ENCODE data around the gene AP2A1.

Gene AP2A1

DNA sequence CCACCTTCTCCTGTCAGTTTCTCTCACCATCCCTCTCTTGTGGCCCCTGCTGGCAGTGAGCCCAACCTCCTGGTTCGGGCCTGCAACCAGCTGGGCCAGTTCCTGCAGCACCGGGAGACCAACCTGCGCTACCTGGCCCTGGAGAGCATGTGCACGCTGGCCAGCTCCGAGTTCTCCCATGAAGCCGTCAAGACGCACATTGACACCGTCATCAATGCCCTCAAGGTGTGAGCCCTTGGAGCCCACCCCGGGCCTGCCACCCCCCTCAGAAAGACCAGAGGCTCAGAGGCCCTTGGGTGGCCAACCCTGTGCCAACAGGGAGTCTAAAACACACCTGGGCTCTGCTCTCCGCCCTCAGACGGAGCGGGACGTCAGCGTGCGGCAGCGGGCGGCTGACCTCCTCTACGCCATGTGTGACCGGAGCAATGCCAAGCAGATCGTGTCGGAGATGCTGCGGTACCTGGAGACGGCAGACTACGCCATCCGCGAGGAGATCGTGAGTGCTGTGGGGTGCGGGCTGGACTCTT lies 32.5 kb downstream of the AP2A1 start:
- DNase-seq, result no peak

DNA sequence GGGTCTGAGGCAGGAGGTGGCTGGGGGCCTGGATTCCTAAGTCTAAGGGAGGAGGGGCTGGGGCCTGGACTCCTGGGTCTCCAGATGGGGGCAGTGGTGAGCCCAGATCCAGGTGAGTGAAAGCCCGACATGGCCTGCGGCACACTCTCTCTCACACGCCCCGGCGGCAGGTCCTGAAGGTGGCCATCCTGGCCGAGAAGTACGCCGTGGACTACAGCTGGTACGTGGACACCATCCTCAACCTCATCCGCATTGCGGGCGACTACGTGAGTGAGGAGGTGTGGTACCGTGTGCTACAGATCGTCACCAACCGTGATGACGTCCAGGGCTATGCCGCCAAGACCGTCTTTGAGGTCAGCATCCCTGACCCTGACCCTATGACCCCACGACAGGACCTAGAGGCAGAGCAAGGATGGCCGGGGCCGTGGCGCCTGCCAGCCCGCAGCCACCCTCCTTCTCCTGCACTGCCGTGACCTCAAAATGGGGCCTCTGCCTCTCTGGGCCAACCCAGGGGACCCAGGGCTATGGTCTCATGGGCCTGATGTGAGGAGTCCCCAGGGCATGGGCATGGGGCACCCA lies 33.1 kb downstream of the AP2A1 start:
- no peak for DNase-seq

DNA sequence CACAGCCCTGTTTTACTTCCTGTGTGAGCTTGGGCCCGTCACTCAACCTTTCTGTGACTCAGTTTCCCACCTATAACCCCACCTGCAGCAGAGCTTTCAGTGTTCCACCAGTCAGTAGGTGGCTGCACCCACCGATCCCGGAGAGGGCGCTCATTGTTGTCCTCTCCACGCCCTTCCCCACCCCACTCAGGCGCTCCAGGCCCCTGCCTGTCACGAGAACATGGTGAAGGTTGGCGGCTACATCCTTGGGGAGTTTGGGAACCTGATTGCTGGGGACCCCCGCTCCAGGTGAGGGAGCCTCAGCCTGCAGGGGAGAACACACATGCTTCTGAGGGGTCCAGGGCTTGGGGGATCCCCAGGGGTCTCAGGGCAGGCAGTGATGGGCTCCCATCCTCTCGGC lies 34.0 kb downstream of the AP2A1 start:
- DNase-seq, result no peak

DNA sequence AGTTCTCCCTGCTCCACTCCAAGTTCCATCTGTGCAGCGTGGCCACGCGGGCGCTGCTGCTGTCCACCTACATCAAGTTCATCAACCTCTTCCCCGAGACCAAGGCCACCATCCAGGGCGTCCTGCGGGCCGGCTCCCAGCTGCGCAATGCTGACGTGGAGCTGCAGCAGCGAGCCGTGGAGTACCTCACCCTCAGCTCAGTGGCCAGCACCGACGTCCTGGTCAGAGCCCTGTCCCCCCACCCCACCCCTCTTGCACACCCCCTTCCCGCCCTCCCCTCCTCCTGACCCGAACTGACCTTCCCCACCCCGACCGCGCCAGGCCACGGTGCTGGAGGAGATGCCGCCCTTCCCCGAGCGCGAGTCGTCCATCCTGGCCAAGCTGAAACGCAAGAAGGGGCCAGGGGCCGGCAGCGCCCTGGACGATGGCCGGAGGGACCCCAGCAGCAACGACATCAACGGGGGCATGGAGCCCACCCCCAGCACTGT lies 34.6 kb downstream of the AP2A1 start:
- DNase-seq, result no peak

DNA sequence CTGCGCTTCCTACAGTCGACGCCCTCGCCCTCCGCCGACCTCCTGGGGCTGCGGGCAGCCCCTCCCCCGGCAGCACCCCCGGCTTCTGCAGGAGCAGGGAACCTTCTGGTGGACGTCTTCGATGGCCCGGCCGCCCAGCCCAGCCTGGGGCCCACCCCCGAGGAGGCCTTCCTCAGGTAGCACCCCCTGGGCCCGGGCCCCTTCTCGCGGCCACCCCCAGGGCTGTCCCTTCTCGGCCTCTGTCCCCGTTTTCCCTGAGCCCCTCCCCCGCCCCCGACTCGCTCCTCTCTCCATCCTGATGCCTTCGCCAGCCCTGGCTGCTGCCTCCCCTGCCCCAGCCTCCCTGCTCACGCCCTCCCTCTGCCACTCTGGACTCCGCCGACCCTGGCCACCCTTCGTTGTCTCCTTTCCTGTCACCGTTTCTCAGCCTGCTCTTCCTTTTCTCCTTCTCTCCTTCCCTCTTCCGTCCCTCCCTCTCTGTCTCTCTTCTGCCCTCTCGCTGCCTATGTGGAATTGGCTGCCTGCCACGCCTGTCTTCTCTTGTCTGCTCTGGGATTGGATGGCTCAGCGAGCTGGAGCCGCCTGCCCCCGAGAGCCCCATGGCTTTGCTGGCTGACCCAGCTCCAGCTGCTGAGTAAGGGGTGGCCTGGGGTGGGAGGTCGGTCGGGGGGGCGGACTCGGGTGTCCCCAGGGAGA lies 35.3 kb downstream of the AP2A1 start:
- DNase-seq, result peak; percentile 80

DNA sequence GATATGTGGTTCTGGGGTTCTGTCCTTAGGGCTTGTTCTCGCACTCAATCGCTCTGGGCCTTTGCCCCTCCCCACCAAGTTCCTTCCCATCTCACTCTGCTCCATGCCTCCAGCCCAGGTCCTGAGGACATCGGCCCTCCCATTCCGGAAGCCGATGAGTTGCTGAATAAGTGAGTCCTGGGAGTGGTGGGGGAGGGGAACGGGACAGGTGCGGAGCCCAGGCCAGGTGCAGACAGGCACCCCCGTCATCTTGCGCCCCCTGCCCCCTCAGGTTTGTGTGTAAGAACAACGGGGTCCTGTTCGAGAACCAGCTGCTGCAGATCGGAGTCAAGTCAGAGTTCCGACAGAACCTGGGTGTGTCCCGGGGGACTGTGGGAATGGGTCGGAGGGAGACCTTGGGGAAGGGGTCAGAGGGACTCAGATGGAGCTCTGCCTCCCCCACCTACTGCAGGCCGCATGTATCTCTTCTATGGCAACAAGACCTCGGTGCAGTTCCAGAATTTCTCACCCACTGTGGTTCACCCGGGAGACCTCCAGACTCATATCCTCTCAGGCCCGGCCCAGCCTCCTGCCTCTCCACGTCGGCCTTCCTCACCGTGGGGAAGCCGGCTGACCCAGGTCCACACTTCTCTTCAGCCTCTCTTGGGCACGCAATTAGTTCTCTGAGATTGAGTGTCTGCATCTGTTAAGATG lies 36.2 kb downstream of the AP2A1 start:
- DNase-seq, result peak; percentile 92

DNA sequence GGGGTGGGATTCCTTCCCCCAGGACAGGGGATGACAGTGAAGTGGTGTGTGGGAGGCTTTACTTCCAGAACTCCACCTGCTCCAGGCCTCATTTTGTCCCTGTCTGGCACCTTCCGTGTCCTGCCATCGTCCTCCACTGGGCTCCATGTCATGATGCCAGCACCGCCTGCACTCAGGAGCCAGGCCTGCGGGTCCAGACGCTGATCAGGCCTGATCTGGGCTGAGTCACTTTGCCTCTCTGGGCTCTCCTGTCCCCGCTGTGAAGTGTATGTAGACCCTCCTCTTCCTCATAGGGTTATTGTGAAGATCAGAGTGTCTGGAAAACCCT lies 36.7 kb downstream of the AP2A1 start:
- no peak for DNase-seq

DNA sequence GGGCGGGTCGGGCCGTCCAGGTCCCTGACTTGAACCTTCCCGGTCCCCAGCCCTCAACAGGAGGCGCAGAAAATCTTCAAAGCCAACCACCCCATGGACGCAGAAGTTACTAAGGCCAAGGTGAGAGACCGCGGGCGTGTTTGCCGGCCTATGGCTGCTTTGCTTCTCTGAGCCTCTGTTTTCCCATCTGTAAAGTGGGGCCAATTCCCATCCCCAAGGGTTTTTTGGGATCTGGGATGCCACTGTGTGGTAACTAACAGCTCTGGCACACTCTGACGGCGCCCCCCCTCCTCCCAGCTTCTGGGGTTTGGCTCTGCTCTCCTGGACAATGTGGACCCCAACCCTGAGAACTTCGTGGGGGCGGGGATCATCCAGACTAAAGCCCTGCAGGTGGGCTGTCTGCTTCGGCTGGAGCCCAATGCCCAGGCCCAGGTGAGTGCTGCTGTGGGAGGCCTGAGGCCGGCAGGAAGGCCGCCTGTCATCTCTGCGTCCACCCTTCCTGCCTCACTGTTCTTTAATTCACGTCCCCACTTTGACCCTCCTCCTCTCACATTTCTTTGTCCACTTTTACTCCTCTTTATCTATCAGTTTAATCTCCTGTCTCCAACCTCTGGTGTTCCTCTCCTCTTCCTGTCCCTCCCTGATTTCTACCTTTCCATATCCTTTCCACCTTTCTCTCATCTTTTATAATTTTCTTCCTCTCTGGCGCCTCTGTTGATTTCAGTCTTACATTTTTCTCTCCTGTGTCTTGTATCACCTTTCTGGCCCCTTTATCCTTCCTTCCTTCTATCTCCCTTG lies 39.2 kb downstream of the AP2A1 start:
- DNase-seq, result no peak

DNA sequence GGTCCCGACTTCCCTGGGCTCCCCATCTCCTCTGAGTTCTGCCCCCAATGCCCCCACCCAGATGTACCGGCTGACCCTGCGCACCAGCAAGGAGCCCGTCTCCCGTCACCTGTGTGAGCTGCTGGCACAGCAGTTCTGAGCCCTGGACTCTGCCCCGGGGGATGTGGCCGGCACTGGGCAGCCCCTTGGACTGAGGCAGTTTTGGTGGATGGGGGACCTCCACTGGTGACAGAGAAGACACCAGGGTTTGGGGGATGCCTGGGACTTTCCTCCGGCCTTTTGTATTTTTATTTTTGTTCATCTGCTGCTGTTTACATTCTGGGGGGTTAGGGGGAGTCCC lies 39.8 kb downstream of the AP2A1 start:
- no peak for DNase-seq

DNA sequence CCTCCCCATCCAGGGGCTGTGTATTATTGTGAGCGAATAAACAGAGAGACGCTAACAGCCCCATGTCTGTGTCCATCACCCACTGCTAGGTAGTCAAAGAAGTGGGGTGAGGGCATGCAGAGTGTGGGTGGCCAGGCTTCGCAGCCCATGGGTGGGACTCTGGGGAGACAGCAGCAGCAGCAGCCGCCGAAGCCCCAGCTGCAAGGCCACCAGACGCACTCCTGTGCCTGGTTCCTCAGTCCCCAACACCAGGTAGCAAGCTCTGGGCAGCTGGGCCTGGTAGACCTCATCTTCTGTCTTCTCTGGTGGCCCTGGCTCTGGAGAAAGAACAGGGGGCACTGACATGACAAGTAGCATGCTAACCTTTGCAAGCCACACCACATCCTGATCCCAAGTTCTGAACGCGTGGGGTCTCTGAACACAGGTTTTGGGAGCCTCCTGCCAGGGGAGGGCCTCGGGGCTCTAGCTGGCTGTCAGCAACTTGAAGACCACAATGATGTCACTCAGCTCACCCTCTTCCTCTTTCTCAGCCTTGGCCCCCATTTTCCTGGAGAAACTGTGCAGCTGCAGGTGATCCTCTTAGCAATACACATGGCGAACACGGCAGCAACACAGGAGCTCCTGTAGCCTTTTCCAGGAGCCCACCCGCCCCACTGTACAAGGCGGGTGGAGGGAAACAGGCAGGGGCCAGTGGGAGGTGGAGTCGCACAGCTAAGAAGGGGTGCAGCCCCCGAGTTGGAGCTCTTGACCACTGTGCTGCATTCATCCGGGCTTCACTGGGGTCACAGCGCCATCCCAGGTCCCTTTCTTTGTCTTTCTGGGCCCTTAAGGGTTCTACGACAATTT lies 40.5 kb downstream of the AP2A1 start:
- DNase-seq, result no peak

DNA sequence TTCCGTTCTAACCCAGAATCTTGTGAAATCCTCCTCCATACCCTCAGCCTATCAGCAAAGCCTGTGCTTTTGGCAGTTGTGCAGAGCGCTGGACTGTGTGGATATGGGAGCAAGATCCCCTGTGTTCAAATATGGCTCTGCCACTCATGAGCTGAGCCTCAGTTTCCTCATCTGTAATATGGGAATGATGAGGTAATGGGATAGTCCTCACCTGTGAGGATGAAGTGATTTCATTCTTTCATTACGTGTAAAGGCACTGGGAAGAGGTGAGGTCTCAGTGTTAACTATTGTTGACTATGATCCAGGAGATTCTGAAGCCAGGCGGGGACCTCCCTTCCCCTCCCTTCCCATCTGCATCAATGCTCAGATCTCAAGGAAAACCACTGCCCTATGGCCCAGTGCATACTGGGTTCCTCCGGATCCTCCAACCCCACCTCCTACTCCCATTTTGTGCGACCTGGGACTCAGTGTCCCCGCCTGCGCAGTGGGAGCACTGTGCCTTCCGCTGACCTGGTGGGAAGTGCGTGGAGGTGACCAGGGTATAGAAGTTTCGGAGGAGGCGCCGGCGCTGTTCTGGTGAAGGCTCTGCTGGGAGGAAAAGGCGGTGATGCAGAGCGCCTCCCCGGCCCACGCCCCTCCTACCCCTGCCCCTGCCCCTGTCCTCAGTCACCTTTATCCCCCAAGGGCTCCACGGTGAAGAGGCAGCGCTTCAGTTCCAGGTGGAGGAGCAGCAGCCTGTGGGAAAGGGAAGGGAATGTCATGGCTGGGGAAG lies 41.3 kb downstream of the AP2A1 start:
- DNase-seq, result no peak

DNA sequence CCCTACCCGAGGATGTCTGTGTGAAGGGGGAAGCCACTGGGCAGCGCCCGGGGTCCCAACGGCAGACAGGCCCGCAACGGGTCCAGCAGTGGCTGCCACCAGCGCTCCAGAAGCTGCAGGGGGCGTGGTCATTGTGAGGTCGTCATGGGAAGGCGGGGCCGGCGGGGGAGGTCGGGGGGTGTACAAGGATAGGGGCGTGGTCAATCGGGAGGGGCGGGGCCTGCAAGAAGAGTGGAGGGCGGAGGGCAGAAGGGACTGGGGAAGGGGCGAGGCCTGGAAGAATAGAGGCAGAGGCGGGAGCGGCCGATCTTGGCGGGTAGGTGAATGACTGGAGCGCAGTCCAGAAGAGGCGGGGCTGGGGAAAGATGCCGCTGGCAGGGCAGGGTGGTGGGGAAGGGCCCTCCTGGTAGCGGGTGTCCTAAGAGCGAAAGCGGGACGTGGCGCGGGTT lies 41.9 kb downstream of the AP2A1 start:
- peak; percentile 76 for DNase-seq

DNA sequence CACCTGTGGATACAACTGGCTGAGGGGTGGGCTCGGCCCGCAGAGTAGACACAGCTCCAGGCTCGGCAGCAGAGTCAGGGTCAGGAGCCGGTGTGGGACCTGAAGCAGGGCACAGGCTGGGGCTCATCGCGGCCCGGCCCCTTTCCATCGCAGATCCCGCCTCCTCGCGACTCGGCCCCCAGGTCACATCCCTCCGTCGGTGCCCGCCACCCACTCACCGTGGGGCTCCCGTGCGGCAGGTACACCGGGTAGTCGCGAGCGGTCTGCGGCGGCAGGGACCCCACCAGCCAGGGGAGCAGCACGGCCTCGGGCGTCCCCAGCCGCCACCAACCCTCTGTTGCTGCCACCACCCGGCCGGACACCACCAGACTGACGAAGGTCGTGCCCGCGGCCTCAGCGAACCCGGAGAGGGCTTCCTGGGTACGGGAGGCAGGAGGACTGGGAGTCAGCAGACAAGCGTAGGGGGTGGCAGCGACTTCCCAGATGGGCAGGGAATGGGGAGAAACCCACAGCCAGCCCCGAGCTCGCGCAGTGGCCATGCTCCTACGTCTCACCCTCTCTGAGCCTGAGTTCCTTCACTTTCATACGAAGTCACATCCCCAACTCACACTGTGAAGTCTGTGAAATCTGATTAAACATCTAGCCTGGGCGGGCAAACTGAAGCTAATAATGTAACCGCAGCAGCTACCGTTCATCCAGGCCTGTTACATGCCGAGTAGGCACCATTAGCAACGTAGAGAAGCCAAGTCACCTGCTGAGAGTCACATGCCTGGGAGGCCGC lies 42.5 kb downstream of the AP2A1 start:
- no peak for DNase-seq

DNA sequence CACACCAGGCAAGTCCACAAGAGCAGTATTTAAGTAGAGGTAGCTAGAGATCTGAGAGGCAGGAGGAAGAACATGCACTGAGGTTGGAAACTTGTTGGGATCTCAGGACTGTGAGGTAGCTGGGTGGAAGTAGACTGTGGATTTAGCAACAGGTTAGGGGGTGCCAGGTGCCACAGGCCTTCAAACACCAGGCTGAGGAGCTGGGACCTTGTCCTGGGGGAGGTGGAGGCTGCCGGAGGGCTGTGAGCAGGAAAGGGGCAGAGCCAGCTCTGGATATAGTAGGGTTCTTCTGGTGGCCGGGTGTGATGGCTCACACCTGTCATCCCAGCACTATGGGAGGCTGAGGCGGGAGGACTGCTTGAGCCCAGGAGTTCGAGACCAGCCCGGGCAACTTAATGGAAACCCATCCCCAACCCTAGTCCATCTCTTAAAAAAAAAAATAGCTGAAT lies 43.2 kb downstream of the AP2A1 start:
- no peak for DNase-seq

DNA sequence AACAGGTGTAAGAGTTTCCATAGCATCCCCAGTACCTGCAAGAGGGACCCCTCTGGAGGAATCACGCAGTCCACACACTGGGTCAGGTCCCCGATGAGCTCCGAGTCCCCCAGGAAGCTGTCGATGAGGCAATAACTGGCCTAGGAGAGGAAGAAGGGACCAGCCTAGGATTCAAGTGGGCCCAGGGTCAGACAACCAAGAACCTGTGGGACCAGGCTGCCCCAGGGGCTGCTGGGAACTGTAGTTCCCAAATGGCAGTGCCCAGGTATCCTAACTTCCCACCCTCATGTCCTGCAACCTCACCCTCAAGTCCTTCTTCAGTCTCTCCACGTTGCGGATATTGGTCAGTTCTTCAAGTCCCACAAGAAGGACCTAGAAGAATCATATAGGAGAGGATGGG lies 44.5 kb downstream of the AP2A1 start:
- DNase-seq, result no peak

DNA sequence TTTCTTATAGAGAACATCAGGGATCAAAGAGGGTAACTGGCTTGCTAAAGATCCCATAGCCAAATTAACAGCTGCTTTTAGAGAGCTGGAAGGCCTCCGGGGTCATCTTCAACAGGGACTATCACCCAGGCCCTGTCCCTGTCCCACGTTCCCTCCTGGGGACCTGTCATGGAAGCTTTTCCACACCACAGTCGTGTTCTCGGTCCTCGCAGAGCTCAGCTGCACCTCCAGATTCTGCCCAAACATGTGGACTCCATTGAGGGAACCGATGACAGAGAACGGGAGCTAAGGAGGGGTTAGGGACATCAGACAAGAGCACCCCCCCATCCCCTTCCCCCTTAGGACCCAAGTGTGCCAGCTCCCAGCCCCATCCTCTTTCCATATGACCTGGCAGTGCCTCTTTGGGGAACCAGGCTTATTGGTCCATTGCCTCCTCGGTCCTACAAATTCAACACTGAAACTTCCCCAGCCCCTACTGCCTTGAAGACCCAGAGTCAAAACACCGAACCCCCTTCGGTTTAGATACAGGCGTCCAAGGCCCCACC lies 45.7 kb downstream of the AP2A1 start:
- no peak for DNase-seq

DNA sequence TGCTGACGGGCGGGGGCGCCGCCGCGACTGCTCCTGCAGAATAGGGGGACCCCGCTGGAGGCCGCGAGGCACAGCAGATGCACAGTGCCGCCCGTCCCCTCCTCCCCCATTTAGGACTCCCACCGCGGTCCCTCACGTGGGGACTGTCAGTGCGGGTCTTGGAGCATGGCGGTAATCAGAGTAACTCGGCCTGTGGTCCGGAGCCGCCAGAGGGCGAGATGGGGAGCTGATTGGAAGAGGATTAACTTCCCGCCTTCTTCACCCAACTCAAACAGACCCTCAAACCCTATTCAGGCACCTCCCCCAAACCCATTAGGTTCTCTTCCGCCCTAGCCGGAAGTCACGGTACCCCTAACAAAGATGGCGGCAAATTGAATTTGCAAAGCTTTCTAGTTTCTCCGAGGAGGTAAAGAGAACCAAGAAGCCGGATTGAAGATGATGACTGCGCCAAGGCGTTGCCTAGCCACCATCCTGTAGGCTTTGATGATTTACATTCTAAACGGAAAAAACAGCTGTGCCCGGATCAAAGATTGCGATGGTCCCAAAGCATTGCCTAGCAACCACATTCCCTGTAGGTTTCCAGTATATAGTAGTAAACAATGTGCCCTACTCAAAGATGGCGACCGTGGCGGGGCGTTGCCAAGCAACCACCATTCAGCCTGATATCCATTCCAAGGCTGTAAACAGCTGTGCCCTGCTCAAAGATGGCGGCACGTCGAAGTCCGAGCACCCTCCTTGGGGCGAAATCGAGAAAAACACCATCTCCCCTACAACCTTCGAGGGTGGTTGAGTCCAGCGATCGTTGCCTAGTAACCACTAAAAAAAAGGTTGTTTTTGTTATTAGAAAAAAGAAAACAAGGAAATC lies 46.4 kb downstream of the AP2A1 start, which contains the start of gene FUZ:
TSS of gene FUZ (minus strand) at position 296 of the 865 bp plus-strand sequence. CDS start at position 110, 186 bp downstream.
- peak; percentile 94 for DNase-seq

DNA sequence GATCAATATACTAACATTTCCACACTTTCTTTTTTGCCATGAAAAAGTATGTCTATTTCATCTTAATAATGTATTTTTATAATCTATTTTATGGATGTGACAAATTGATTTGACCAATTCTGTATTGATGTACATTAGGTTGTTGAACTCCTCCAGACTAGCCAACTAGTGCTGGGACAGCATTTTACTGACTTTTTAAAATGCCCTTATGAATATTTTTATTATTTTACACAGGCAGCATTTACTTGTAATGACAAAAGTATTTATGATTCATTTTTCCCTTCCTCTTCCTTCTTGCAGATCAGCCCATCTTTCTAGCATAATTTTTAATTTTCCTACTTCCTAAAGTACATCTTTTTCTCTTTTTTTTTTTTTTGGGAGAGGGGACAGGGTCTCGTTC lies 47.2 kb downstream of the AP2A1 start:
- no peak for DNase-seq

DNA sequence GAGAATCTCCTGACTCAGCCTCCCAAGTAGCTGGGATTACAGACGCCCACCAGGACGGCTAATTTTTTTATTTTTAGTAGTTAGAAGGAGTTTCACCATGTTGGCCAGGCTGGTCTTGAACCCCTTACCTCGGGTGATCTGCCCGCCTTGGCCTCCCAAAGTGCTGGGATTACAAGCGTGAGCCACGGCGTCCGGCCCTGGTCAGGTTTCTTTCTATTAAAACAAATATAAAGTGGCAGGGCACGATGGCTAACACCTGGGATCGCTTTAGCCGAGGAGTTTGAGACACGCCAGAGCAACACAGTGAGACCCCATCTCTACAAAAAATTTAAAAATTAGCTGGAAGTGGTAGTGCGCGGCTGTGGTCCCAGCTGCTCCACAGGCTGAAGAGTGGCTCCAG lies 49.8 kb downstream of the AP2A1 start:
- no peak for DNase-seq

All from NCI-H510A (cell line).